Lower leg skin (tissue), 3 donors: ENCODE results near the gene WWOX.

Source experiments
- POLR2A ChIP-seq, 2 donors: fragments of 450-650 bp; IDR thresholded peaks; one replicate each; pipeline ENCODE4 v1.6.1; 2016 to 2017; ENCODE audit warnings: antibody characterized with exemption in 2 of 2, mild to moderate bottlenecking in 1 of 2, moderate library complexity in 1 of 2
- TF ChIP-seq, protein P1 (sequence below), 3 donors: fragments of 450-650 bp; IDR thresholded peaks; one replicate each; pipeline ENCODE4 v1.5.1; 2016; ENCODE audit warnings: antibody characterized with exemption in 3 of 3, mild to moderate bottlenecking in 3 of 3, moderate library complexity in 2 of 3

GRCh38 chr16:78317564-78318240 is 218.2 kb downstream of the WWOX start:
- no peak for TF ChIP-seq POLR2A (IDR thresholded peaks at IDR 0.05)
- TF ChIP-seq, protein P1, sequence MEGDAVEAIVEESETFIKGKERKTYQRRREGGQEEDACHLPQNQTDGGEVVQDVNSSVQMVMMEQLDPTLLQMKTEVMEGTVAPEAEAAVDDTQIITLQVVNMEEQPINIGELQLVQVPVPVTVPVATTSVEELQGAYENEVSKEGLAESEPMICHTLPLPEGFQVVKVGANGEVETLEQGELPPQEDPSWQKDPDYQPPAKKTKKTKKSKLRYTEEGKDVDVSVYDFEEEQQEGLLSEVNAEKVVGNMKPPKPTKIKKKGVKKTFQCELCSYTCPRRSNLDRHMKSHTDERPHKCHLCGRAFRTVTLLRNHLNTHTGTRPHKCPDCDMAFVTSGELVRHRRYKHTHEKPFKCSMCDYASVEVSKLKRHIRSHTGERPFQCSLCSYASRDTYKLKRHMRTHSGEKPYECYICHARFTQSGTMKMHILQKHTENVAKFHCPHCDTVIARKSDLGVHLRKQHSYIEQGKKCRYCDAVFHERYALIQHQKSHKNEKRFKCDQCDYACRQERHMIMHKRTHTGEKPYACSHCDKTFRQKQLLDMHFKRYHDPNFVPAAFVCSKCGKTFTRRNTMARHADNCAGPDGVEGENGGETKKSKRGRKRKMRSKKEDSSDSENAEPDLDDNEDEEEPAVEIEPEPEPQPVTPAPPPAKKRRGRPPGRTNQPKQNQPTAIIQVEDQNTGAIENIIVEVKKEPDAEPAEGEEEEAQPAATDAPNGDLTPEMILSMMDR (IDR thresholded peaks at IDR 0.05), result no peak
